HG03571 (cell line): ENCODE results near the gene RBM47.
"Not testable (repeated sequence)": the region's sequence is repeated elsewhere in the genome, so short reads cannot be mapped to it uniquely, and the experiment has no call there.

Source experiments
- ATAC-seq: cut with Tn5 transposase; IDR thresholded peaks from one replicate; pipeline ENCODE4 v1.9.1; 2021; ENCODE audit not compliant: unreplicated experiment

Gene RBM47

GRCh38 chr4:40564815-40565483 is 64.7 kb downstream of the RBM47 start:
- no peak for ATAC-seq

- ATAC-seq = no peak
Measured at GRCh38 chr4:40564004-40564403, 65.7 kb downstream of the RBM47 start.

GRCh38 chr4:40563401-40563800 is 66.3 kb downstream of the RBM47 start:
- no peak for ATAC-seq

GRCh38 chr4:40562681-40563080 is 67.0 kb downstream of the RBM47 start:
- no peak for ATAC-seq

- ATAC-seq = no peak
Measured at GRCh38 chr4:40562208-40562607, 67.5 kb downstream of the RBM47 start.

- ATAC-seq = not testable (repeated sequence)
Measured at GRCh38 chr4:40561543-40562177, 68.0 kb downstream of the RBM47 start.

- peak; percentile 74 for ATAC-seq
Measured at GRCh38 chr4:40559585-40560465, 69.8 kb downstream of the RBM47 start.

GRCh38 chr4:40557736-40558135 is 71.9 kb downstream of the RBM47 start:
- ATAC-seq = no peak

- no peak for ATAC-seq
Measured at GRCh38 chr4:40555176-40555900, 74.3 kb downstream of the RBM47 start.

GRCh38 chr4:40554641-40555040 is 75.0 kb downstream of the RBM47 start:
- ATAC-seq = not testable (repeated sequence)

- ATAC-seq = no peak
Measured at GRCh38 chr4:40553995-40554394, 75.7 kb downstream of the RBM47 start.

GRCh38 chr4:40552536-40552935 is 77.1 kb downstream of the RBM47 start:
- no peak for ATAC-seq

- ATAC-seq = not testable (repeated sequence)
Measured at GRCh38 chr4:40551568-40552136, 78.0 kb downstream of the RBM47 start.

- peak; percentile 75 for ATAC-seq
Measured at GRCh38 chr4:40550948-40551462, 78.7 kb downstream of the RBM47 start.

- ATAC-seq = no peak
Measured at GRCh38 chr4:40550196-40550595, 79.5 kb downstream of the RBM47 start.

- ATAC-seq = no peak
Measured at GRCh38 chr4:40548256-40548655, 81.4 kb downstream of the RBM47 start.

GRCh38 chr4:40547789-40548132 is 81.9 kb downstream of the RBM47 start:
- ATAC-seq = no peak

- no peak for ATAC-seq
Measured at GRCh38 chr4:40546969-40547788, 82.5 kb downstream of the RBM47 start.

- ATAC-seq = no peak
Measured at GRCh38 chr4:40546506-40546905, 83.2 kb downstream of the RBM47 start.

- ATAC-seq = not testable (repeated sequence)
Measured at GRCh38 chr4:40545487-40545886, 84.2 kb downstream of the RBM47 start.
